C4-2B (cell line): ENCODE data around the gene HLF.

ENCODE experiments used
- ZFX ChIP-seq: fragments of 450-650 bp; IDR thresholded peaks from 2 replicates; pipeline ENCODE4 v1.6.1; 2017
- TF ChIP-seq, protein P1 (sequence below): fragments of 450-650 bp; conservative IDR thresholded peaks from 2 replicates; pipeline ENCODE4 v1.5.1; 2017; ENCODE audit warnings: mild to moderate bottlenecking

DNA sequence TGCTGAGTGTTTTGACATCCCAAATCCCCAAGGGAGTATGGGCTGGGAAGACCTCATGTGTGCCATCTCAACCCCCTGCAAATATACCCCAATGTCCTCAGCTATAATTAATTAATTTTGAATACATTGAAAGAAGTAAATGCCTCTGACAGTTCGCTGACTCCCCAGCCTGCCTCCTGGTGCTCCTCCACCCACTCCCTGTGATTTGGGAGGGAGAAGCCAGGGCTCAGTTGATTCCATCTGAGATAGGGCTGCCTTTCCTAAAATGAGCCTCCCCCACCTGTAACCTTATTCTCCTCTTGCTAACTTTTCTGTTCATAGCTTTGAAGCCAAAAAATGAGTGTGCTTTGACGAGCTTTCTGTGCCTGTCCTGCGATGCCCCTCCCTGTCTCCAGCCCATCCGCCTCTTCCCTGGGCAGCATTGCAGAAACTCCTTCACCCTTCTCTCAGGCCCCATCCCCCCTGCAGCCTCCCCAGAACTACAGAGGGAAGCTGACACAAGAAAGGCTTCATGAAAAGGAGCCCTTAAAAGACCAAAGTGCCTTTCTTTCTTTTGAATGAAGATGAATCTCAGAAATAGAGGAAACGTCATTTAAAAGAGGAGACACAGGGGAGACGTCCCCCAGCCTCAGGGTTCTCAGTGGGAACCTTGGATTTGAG lies 70.3 kb downstream of the HLF start:
- TF ChIP-seq, protein P1, sequence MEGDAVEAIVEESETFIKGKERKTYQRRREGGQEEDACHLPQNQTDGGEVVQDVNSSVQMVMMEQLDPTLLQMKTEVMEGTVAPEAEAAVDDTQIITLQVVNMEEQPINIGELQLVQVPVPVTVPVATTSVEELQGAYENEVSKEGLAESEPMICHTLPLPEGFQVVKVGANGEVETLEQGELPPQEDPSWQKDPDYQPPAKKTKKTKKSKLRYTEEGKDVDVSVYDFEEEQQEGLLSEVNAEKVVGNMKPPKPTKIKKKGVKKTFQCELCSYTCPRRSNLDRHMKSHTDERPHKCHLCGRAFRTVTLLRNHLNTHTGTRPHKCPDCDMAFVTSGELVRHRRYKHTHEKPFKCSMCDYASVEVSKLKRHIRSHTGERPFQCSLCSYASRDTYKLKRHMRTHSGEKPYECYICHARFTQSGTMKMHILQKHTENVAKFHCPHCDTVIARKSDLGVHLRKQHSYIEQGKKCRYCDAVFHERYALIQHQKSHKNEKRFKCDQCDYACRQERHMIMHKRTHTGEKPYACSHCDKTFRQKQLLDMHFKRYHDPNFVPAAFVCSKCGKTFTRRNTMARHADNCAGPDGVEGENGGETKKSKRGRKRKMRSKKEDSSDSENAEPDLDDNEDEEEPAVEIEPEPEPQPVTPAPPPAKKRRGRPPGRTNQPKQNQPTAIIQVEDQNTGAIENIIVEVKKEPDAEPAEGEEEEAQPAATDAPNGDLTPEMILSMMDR = no peak
- no peak for TF ChIP-seq ZFX
